GM21515 (cell line): ENCODE results near the gene HID1.
A peak's percentile ranks its signal among the peaks of the same experiment; 100 is the strongest.
"Not testable (repeated sequence)": the region's sequence is repeated elsewhere in the genome, so short reads cannot be mapped to it uniquely, and the experiment has no call there.

Source experiments
- ATAC-seq: cut with Tn5 transposase; IDR thresholded peaks from one replicate; pipeline ENCODE4 v1.9.1; 2021; ENCODE audit not compliant: unreplicated experiment

The HID1 gene

GRCh38 chr17:74999523-74999922 is 27.0 kb upstream of the HID1 start:
- no peak for ATAC-seq

GRCh38 chr17:74998783-74999182 is 26.2 kb upstream of the HID1 start:
- ATAC-seq: no peak

GRCh38 chr17:74995847-74996246 is 23.3 kb upstream of the HID1 start:
- no peak for ATAC-seq

GRCh38 chr17:74994440-74994839 is 21.9 kb upstream of the HID1 start:
- no peak for ATAC-seq

- no peak for ATAC-seq
Measured at GRCh38 chr17:74992223-74992622, 19.7 kb upstream of the HID1 start.

GRCh38 chr17:74990581-74991105 is 18.1 kb upstream of the HID1 start:
- no peak for ATAC-seq

GRCh38 chr17:74987909-74988711 is 15.6 kb upstream of the HID1 start:
- peak; percentile 31 for ATAC-seq

- ATAC-seq: peak; percentile 93
Measured at GRCh38 chr17:74987418-74987908, 14.9 kb upstream of the HID1 start, which contains the start of gene CDR2L. CDR2L (plus strand) TSS chr17:74987632; CDS start chr17:74988044, 412 bp downstream.

- ATAC-seq: no peak
Measured at GRCh38 chr17:74986206-74986576, 13.6 kb upstream of the HID1 start.

- not testable (repeated sequence) for ATAC-seq
Measured at GRCh38 chr17:74982663-74983313, 10.2 kb upstream of the HID1 start.

GRCh38 chr17:74981979-74982662 is 9.6 kb upstream of the HID1 start:
- ATAC-seq: peak; percentile 66

- no peak for ATAC-seq
Measured at GRCh38 chr17:74981318-74981978, 8.9 kb upstream of the HID1 start.

- ATAC-seq: no peak
Measured at GRCh38 chr17:74979408-74980146, 7.0 kb upstream of the HID1 start.

- ATAC-seq: no peak
Measured at GRCh38 chr17:74978240-74978639, 5.7 kb upstream of the HID1 start.

- no peak for ATAC-seq
Measured at GRCh38 chr17:74977802-74978201, 5.2 kb upstream of the HID1 start.

- no peak for ATAC-seq
Measured at GRCh38 chr17:74975943-74976342, 3.4 kb upstream of the HID1 start.

GRCh38 chr17:74972973-74973328 is 392 bp upstream of the HID1 start:
- ATAC-seq: no peak

- no peak for ATAC-seq
Measured at GRCh38 chr17:74971842-74972106, 785 bp downstream of the HID1 start.

- ATAC-seq: no peak
Measured at GRCh38 chr17:74971069-74971841, 1.3 kb downstream of the HID1 start.

- no peak for ATAC-seq
Measured at GRCh38 chr17:74970395-74970794, 2.2 kb downstream of the HID1 start.
